Epithelial cell of proximal tubule (primary cell): ENCODE results near the gene CLEC2B. TPM values are rescaled to one million over a fixed set of nuclear protein-coding genes. Genes with fewer than 3 reads are reported as not detected.

Experiments used
- DNase-seq: peaks from one replicate; pipeline ENCODE4 v3.0.0-alpha.2; 2011; ENCODE audit warnings: low read depth
- H3K4me3 ChIP-seq: 2 replicates; pipeline ENCODE4 v1.5.1; 2011; ENCODE audit warnings: low read depth, mild to moderate bottlenecking, low read length
- CTCF ChIP-seq: conservative IDR thresholded peaks from 2 replicates; pipeline ENCODE4 v1.5.1; 2012; ENCODE audit warnings: low read depth, mild to moderate bottlenecking, low read length
- total RNA-seq: library from RNA; depleted of rRNA; stranded (reverse); fragments of >200 nt; gene quantifications from 2 replicates; pipeline ENCODE4 v1.2.3, GENCODE V29; 2015

The CLEC2B gene
- total RNA-seq, 1 donor from 2014 or later = not detected

- no peak for DNase-seq
Measured at GRCh38 chr12:9813821-9814798, 55.0 kb downstream of the CLEC2B start.

GRCh38 chr12:9811621-9812020 lies 57.5 kb downstream of the CLEC2B start:
- H3K4me3 ChIP-seq = no peak overlapping the region
- no peak for DNase-seq
- no peak for TF ChIP-seq CTCF

More at GRCh38 chr12:9813821-9814798, 55.0 kb downstream of the CLEC2B start:
- peak; percentile 86 for TF ChIP-seq CTCF
- H3K4me3 ChIP-seq = peak overlapping the region; percentile 34

GRCh38 chr12:9810671-9811070 lies 58.5 kb downstream of the CLEC2B start:
- DNase-seq = no peak
- TF ChIP-seq CTCF = no peak
- no peak overlapping the region for H3K4me3 ChIP-seq

GRCh38 chr12:9809866-9810265 lies 59.3 kb downstream of the CLEC2B start:
- no peak overlapping the region for H3K4me3 ChIP-seq
- no peak for TF ChIP-seq CTCF
- DNase-seq = no peak

GRCh38 chr12:9809338-9809737 lies 59.8 kb downstream of the CLEC2B start:
- TF ChIP-seq CTCF = no peak
- no peak overlapping the region for H3K4me3 ChIP-seq
- no peak for DNase-seq

GRCh38 chr12:9808504-9808903 lies 60.6 kb downstream of the CLEC2B start:
- no peak overlapping the region for H3K4me3 ChIP-seq
- DNase-seq = no peak
- TF ChIP-seq CTCF = no peak
